Islet of Langerhans (tissue), 1 donor: ENCODE results near the gene PLXNA2.

Source experiments
- FAIRE-seq: peaks from one replicate; lab custom pipeline; 2011; peaks lifted over from hg19 to GRCh38; lab: Jason Lieb, UNC

Gene PLXNA2

GRCh38 chr1:208059409-208060001, 184.7 kb downstream of the PLXNA2 start:
- FAIRE-seq: no peak

- FAIRE-seq: no peak
These were observed 185.4 kb downstream of the PLXNA2 start for GRCh38 chr1:208058756-208059155.

- FAIRE-seq: no peak
These were observed 185.9 kb downstream of the PLXNA2 start for GRCh38 chr1:208058267-208058666.

- no peak for FAIRE-seq
These were observed 187.1 kb downstream of the PLXNA2 start for GRCh38 chr1:208057056-208057455.

GRCh38 chr1:208055535-208055934, 188.6 kb downstream of the PLXNA2 start:
- FAIRE-seq: no peak

- FAIRE-seq: no peak
These were observed 189.2 kb downstream of the PLXNA2 start for GRCh38 chr1:208054911-208055379.

- no peak for FAIRE-seq
These were observed 189.7 kb downstream of the PLXNA2 start for GRCh38 chr1:208054485-208054884.

GRCh38 chr1:208053661-208054060, 190.5 kb downstream of the PLXNA2 start:
- no peak for FAIRE-seq

- no peak for FAIRE-seq
These were observed 191.2 kb downstream of the PLXNA2 start for GRCh38 chr1:208052926-208053407.

GRCh38 chr1:208052135-208052534, 192.0 kb downstream of the PLXNA2 start:
- no peak for FAIRE-seq

GRCh38 chr1:208051651-208052050, 192.5 kb downstream of the PLXNA2 start:
- FAIRE-seq: no peak

- FAIRE-seq: no peak
These were observed 195.3 kb downstream of the PLXNA2 start for GRCh38 chr1:208048904-208049303.

GRCh38 chr1:208047975-208048374, 196.2 kb downstream of the PLXNA2 start:
- no peak for FAIRE-seq

GRCh38 chr1:208047476-208047934, 196.7 kb downstream of the PLXNA2 start:
- no peak for FAIRE-seq

- FAIRE-seq: no peak
These were observed 198.5 kb downstream of the PLXNA2 start for GRCh38 chr1:208045463-208046260.

GRCh38 chr1:208044589-208045462, 199.4 kb downstream of the PLXNA2 start:
- FAIRE-seq: no peak

- FAIRE-seq: no peak
These were observed 200.4 kb downstream of the PLXNA2 start for GRCh38 chr1:208043691-208044181.

GRCh38 chr1:208042868-208043267, 201.3 kb downstream of the PLXNA2 start:
- FAIRE-seq: no peak

GRCh38 chr1:208042041-208042615, 202.1 kb downstream of the PLXNA2 start:
- FAIRE-seq: no peak

GRCh38 chr1:208041505-208041904, 202.7 kb downstream of the PLXNA2 start:
- no peak for FAIRE-seq

- no peak for FAIRE-seq
These were observed 203.3 kb downstream of the PLXNA2 start for GRCh38 chr1:208040821-208041297.
